ENCODE results near the gene RPAP2. TPM values are rescaled to one million over a fixed set of nuclear protein-coding genes. Genes with fewer than 3 reads are reported as not detected.

The RPAP2 gene
- total RNA-seq, 2 experiments from 2014 or later = 8.6 to 21.9 TPM

DNA sequence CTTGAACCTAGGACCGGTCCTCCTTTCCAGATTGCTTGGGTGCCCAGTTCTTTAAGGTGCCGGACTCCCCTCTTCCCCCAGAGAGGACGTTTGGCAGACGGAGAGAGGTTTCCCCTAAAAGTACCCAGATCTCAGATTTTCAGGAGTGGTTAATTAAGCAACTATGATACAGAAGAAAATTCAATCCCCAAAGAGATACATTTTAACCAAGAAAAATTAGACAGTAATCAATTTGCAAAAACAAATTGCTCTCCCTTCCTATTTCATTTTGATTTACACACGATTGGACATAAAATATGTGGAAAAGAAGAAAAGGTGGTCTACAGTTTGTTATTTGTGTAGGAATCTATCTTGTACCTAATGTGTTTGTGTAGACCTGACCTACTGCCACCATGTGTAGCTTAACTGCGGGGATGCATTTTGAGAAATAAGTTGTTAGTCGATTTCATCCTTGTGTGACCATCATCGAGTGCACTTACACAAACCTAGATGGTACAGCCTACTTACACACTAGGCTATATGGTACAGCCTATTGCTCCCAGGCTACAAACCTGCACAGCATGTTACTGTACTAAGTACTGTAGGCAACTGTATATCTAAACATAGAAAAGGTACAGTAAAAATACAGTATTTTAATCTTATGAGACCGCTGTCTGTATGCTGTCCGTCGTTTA, 755 bp downstream of the RPAP2 start:
- Histone ChIP-seq H3K4me2 (ENCODE audit: low read length) (peak overlapping the region; percentile 87), H3K9me2 (ENCODE audit: insufficient read depth, low read length) (no peaks in the 10 kb centered on the region), H3K4me1 (ENCODE audit: insufficient read depth, low read length, poor library complexity, severe bottlenecking) (peaks cover 18% of the 10 kb centered on the region), H3K79me2 (ENCODE audit: insufficient read depth, low read depth, low read length) (peaks cover 34% of the 10 kb centered on the region; the same call in 1 of the 2 replicates), H3K27ac (ENCODE audit: low read depth, low read length, poor library complexity, severe bottlenecking) (no peak overlapping the region), H2AFZ (ENCODE audit: low read length) (peak overlapping the region; percentile 94), H3K9me3 (ENCODE audit: low read length) (no peaks in the 10 kb centered on the region), H3K4me3 (ENCODE audit: low read depth, low read length, poor library complexity, severe bottlenecking) (peak overlapping the region; percentile 88), H3K36me3 (ENCODE audit: insufficient read depth, low read length) (peaks cover 42% of the 10 kb centered on the region), H4K20me1 (ENCODE audit: insufficient read depth, low read length) (no peaks in the 10 kb centered on the region)
- DNase-seq (ENCODE audit: low spot score) = peak; percentile 51
- CTCF ChIA-PET (ENCODE audit: unreplicated experiment) = interaction anchor here (0.6 kb wide), 1 partner anchor 27 kb away, joined by 3 read pairs; no protein-coding TSS in a partner anchor
- TF ChIP-seq EZH2phosphoT487 (IDR thresholded peaks at IDR 0.05; ENCODE audit: borderline replicate concordance, low read depth, low read length) = no peak
- TF ChIP-seq, protein P1, sequence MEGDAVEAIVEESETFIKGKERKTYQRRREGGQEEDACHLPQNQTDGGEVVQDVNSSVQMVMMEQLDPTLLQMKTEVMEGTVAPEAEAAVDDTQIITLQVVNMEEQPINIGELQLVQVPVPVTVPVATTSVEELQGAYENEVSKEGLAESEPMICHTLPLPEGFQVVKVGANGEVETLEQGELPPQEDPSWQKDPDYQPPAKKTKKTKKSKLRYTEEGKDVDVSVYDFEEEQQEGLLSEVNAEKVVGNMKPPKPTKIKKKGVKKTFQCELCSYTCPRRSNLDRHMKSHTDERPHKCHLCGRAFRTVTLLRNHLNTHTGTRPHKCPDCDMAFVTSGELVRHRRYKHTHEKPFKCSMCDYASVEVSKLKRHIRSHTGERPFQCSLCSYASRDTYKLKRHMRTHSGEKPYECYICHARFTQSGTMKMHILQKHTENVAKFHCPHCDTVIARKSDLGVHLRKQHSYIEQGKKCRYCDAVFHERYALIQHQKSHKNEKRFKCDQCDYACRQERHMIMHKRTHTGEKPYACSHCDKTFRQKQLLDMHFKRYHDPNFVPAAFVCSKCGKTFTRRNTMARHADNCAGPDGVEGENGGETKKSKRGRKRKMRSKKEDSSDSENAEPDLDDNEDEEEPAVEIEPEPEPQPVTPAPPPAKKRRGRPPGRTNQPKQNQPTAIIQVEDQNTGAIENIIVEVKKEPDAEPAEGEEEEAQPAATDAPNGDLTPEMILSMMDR (conservative IDR thresholded peaks at IDR 0.05; ENCODE audit: low read length) = no peak
- intact Hi-C loops (cut with micrococcal nuclease; ENCODE audit: unreplicated experiment) = loop anchor here (2.0 to 10.0 kb wide), 3 partner anchors 797 to 1609 kb away; partner anchors contain the start of genes CDC7 and GCLM
- TSS peak; percentile 68 for BruUV-seq (replicated peaks)
- POLR2A ChIA-PET = interaction anchor here (0.6 to 2.4 kb wide), 2 partner anchors 13 to 18 kb away, joined by 3 to 8 read pairs; no protein-coding TSS in a partner anchor

GRCh38 chr1:92301021-92301420, 2.2 kb downstream of the RPAP2 start:
- no peak overlapping the region for H3K27ac ChIP-seq (ENCODE audit: low read depth, low read length, poor library complexity, severe bottlenecking)
- intact Hi-C loops (cut with micrococcal nuclease; ENCODE audit: unreplicated experiment) = no loop called here
- H3K9me2 ChIP-seq (ENCODE audit: insufficient read depth, low read length) = no peaks in the 10 kb centered on the region
- H3K9me3 ChIP-seq (ENCODE audit: low read length) = no peaks in the 10 kb centered on the region
- CTCF ChIA-PET (ENCODE audit: unreplicated experiment) = interaction anchor here (1.0 kb wide), 1 partner anchor 13 kb away, joined by 3 read pairs; no protein-coding TSS in a partner anchor
- H2AFZ ChIP-seq (ENCODE audit: low read length) = no peak overlapping the region
- H3K36me3 ChIP-seq (ENCODE audit: insufficient read depth, low read length) = peaks cover 39% of the 10 kb centered on the region
- H3K79me2 ChIP-seq (ENCODE audit: insufficient read depth, low read depth, low read length) = peaks cover 34% of the 10 kb centered on the region; the same call in 1 of the 2 replicates
- DNase-seq (ENCODE audit: low spot score) = no peak
- H3K4me2 ChIP-seq (ENCODE audit: low read length) = no peak overlapping the region
- no TSS peak for BruUV-seq (replicated peaks)
- H3K4me1 ChIP-seq (ENCODE audit: insufficient read depth, low read length, poor library complexity, severe bottlenecking) = peaks cover 18% of the 10 kb centered on the region
- TF ChIP-seq, protein P1 (conservative IDR thresholded peaks at IDR 0.05; ENCODE audit: low read length) = no peak
- TF ChIP-seq EZH2phosphoT487 (IDR thresholded peaks at IDR 0.05; ENCODE audit: borderline replicate concordance, low read depth, low read length) = no peak
- POLR2A ChIA-PET = interaction anchor here (0.9 to 2.4 kb wide), 4 partner anchors 11 to 253 kb away, joined by 3 to 8 read pairs (median 4); no protein-coding TSS in a partner anchor
- H4K20me1 ChIP-seq (ENCODE audit: insufficient read depth, low read length) = no peaks in the 10 kb centered on the region
- H3K4me3 ChIP-seq (ENCODE audit: low read depth, low read length, poor library complexity, severe bottlenecking) = no peak overlapping the region

DNA sequence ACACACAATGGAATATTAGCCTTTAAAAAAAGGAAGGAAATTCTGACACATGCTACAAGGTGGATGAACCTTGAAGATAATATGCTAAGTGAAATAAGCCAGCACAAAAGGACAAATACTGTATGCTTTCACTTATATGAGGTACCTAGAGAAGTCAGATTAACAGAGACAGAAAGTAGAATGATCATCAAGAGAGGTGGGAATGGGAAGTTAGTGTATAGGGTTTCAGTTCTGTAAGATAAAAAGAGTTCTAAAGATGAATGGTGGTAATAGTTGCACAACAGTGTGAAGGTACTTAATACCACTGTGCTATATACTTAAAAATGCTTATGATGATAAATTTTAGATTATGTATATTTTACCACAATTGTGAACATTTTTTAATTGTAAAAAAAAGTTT, 7.2 kb downstream of the RPAP2 start:
- CTCF ChIA-PET (ENCODE audit: unreplicated experiment) = no interaction called here
- peaks cover 50% of the 10 kb centered on the region for H3K36me3 ChIP-seq (ENCODE audit: insufficient read depth, low read length)
- no peaks in the 10 kb centered on the region for H4K20me1 ChIP-seq (ENCODE audit: insufficient read depth, low read length)
- H3K79me2 ChIP-seq (ENCODE audit: insufficient read depth, low read depth, low read length) = peaks cover 3% of the 10 kb centered on the region; the same call in 1 of the 2 replicates
- H3K4me1 ChIP-seq (ENCODE audit: insufficient read depth, low read length, poor library complexity, severe bottlenecking) = no peaks in the 10 kb centered on the region
- BruUV-seq (replicated peaks) = no TSS peak
- intact Hi-C loops (cut with micrococcal nuclease; ENCODE audit: unreplicated experiment) = no loop called here
- no peak for DNase-seq (ENCODE audit: low spot score)
- POLR2A ChIA-PET = interaction anchor here (0.7 kb wide), 1 partner anchor 34 kb away, joined by 3 read pairs; no protein-coding TSS in a partner anchor
- TF ChIP-seq, protein P1 (conservative IDR thresholded peaks at IDR 0.05; ENCODE audit: low read length) = no peak
- TF ChIP-seq EZH2phosphoT487 (IDR thresholded peaks at IDR 0.05; ENCODE audit: borderline replicate concordance, low read depth, low read length) = no peak
- no peak overlapping the region for H3K4me2 ChIP-seq (ENCODE audit: low read length)
- no peaks in the 10 kb centered on the region for H3K9me3 ChIP-seq (ENCODE audit: low read length)
- no peak overlapping the region for H2AFZ ChIP-seq (ENCODE audit: low read length)
- no peak overlapping the region for H3K4me3 ChIP-seq (ENCODE audit: low read depth, low read length, poor library complexity, severe bottlenecking)
- H3K27ac ChIP-seq (ENCODE audit: low read depth, low read length, poor library complexity, severe bottlenecking) = no peak overlapping the region
- no peaks in the 10 kb centered on the region for H3K9me2 ChIP-seq (ENCODE audit: insufficient read depth, low read length)
